GM23338 (cell line): ENCODE results near the gene UNC79.

ENCODE experiments used
- CREB1 ChIP-seq: fragments of 250-450 bp; sonication (Bioruptor Pico); IDR thresholded peaks from 2 replicates; pipeline ENCODE4 v1.5.0; 2020; ENCODE audit warnings: low read depth, mild to moderate bottlenecking, moderate library complexity
- EZH2 ChIP-seq: fragments of 200-600 bp; sonication (generic); IDR thresholded peaks from one replicate; pipeline ENCODE4 v1.8.0; 2017; ENCODE audit warnings: antibody characterized with exemption, mild to moderate bottlenecking, low read depth; ENCODE audit not compliant: unreplicated experiment
- EZH2phosphoT487 ChIP-seq: fragments of 200-600 bp; sonication (generic); IDR thresholded peaks from one replicate; pipeline ENCODE4 v1.8.1; 2018; ENCODE audit warnings: antibody characterized with exemption; ENCODE audit not compliant: unreplicated experiment
- JUNB ChIP-seq: IDR thresholded peaks from one replicate; pipeline ENCODE4 v1.6.1; 2016; ENCODE audit warnings: antibody characterized with exemption; ENCODE audit not compliant: unreplicated experiment
- POLR2AphosphoS5 ChIP-seq: IDR thresholded peaks from 2 replicates; pipeline ENCODE4 v1.6.1; 2016; ENCODE audit warnings: antibody characterized with exemption, low read depth
- STAT1 ChIP-seq: IDR thresholded peaks from one replicate; pipeline ENCODE4 v1.6.1; 2016; ENCODE audit warnings: antibody characterized with exemption; ENCODE audit not compliant: unreplicated experiment
- ZNF331 ChIP-seq: fragments of 250-450 bp; sonication (Bioruptor Pico); IDR thresholded peaks from 2 replicates; pipeline ENCODE4 v1.5.0; 2020; ENCODE audit warnings: low read depth, mild to moderate bottlenecking, moderate library complexity
- TF ChIP-seq, protein P1 (sequence below), 2 experiments: fragments of 200-600 bp in 1 of 2; sonication (generic) in 1 of 2; conservative IDR thresholded peaks; 2 replicates each; pipeline versions ENCODE4 v1.5.1 to v1.6.1; 2016 to 2017; ENCODE audit warnings: antibody characterized with exemption in 2 of 2, low read depth in 2 of 2, mild to moderate bottlenecking in 2 of 2, moderate library complexity in 1 of 2
- TF ChIP-seq, protein P2 (sequence below): IDR thresholded peaks from 2 replicates; pipeline ENCODE4 v1.6.1; 2016; ENCODE audit warnings: antibody characterized with exemption

DNA sequence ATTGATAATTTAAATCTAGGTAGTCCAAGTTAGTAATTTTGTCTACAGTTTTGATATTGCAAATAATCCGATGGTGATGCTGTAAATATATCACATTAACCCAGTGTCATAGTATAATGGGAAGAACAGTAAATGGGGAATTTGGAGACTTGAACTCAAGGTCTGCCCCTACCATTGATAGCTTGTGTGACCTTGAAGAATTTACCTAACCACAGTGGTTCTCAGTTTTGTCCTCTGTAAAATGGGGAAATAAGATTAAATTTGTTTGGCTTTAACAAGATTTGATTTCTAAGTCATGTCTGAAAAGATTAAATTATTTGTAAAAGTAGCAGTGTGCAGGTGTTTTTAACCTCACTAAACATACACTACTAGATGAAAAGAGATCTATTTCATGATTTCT is 100.9 kb downstream of the UNC79 start:
- no peak for TF ChIP-seq POLR2AphosphoS5
- TF ChIP-seq, protein P1, sequence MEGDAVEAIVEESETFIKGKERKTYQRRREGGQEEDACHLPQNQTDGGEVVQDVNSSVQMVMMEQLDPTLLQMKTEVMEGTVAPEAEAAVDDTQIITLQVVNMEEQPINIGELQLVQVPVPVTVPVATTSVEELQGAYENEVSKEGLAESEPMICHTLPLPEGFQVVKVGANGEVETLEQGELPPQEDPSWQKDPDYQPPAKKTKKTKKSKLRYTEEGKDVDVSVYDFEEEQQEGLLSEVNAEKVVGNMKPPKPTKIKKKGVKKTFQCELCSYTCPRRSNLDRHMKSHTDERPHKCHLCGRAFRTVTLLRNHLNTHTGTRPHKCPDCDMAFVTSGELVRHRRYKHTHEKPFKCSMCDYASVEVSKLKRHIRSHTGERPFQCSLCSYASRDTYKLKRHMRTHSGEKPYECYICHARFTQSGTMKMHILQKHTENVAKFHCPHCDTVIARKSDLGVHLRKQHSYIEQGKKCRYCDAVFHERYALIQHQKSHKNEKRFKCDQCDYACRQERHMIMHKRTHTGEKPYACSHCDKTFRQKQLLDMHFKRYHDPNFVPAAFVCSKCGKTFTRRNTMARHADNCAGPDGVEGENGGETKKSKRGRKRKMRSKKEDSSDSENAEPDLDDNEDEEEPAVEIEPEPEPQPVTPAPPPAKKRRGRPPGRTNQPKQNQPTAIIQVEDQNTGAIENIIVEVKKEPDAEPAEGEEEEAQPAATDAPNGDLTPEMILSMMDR (conservative IDR thresholded peaks at IDR 0.05; ENCODE audit: low read depth in 2 of 2): no peak
- TF ChIP-seq STAT1: no peak
- TF ChIP-seq CREB1 (CRISPR knock-in tag): no peak
- TF ChIP-seq EZH2phosphoT487: no peak
- no peak for TF ChIP-seq JUNB
- TF ChIP-seq EZH2: no peak
- TF ChIP-seq ZNF331 (CRISPR knock-in tag): no peak
- TF ChIP-seq, protein P2, sequence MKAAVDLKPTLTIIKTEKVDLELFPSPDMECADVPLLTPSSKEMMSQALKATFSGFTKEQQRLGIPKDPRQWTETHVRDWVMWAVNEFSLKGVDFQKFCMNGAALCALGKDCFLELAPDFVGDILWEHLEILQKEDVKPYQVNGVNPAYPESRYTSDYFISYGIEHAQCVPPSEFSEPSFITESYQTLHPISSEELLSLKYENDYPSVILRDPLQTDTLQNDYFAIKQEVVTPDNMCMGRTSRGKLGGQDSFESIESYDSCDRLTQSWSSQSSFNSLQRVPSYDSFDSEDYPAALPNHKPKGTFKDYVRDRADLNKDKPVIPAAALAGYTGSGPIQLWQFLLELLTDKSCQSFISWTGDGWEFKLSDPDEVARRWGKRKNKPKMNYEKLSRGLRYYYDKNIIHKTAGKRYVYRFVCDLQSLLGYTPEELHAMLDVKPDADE: no peak
